Activated CD4-positive, alpha-beta T cell treated with anti-CD3 and anti-CD28 coated beads, Interleukin-2, amount 10 ng/mL, durations not matched to agents 7 days and 5 days (primary cell): Measurements from ENCODE around the gene HBEGF. TPM values are rescaled to one million over a fixed set of nuclear protein-coding genes. Genes with fewer than 3 reads are reported as not detected.
A peak's percentile ranks its signal among the peaks of the same experiment; 100 is the strongest.

Source experiments
- CTCF ChIA-PET: fragments of 350-600 bp; sonication (Branson Sonifier 250); formaldehyde crosslinking; loops from one replicate; lab custom pipeline; 2021; ENCODE audit warnings: antibody characterized with exemption; lab: Charles Lee
- POLR2A ChIA-PET: fragments of 350-600 bp; sonication (Branson Sonifier 250); formaldehyde crosslinking; loops from one replicate; lab custom pipeline; 2021; ENCODE audit warnings: antibody characterized with exemption; lab: Charles Lee
- DNase-seq: peaks from one replicate; pipeline ENCODE4 v3.0.0-alpha.2; 2020
- H3K27ac Mint-ChIP-seq: one replicate; pipeline ENCODE4 v1.8.0; 2021; ENCODE audit warnings: mild to moderate bottlenecking, moderate library complexity, mixed read lengths
- H3K27me3 Mint-ChIP-seq: one replicate; pipeline ENCODE4 v1.8.0; 2021; ENCODE audit warnings: mixed read lengths
- H3K36me3 Mint-ChIP-seq: one replicate; pipeline ENCODE4 v1.8.0; 2021; ENCODE audit warnings: low read depth, mixed read lengths
- H3K4me1 Mint-ChIP-seq: one replicate; pipeline ENCODE4 v1.8.0; 2021; ENCODE audit warnings: mixed read lengths
- H3K4me3 Mint-ChIP-seq: one replicate; pipeline ENCODE4 v1.8.0; 2021; ENCODE audit warnings: mild to moderate bottlenecking, moderate library complexity, mixed read lengths
- H3K9me3 Mint-ChIP-seq: one replicate; pipeline ENCODE4 v1.8.0; 2021; ENCODE audit warnings: mixed read lengths
- total RNA-seq, 2 experiments: library from RNA; stranded (reverse); gene quantifications; one replicate each; pipeline ENCODE4 v1.2.3, GENCODE V29; 2021

HBEGF gene, protein sequence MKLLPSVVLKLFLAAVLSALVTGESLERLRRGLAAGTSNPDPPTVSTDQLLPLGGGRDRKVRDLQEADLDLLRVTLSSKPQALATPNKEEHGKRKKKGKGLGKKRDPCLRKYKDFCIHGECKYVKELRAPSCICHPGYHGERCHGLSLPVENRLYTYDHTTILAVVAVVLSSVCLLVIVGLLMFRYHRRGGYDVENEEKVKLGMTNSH
- 10 to 100 TPM; 13.7 to 15.4 TPM for total RNA-seq

GRCh38 chr5:140346348-140347221, at the start of gene HBEGF:
TSS of gene HBEGF (minus strand) at chr5:140346603. CDS start at chr5:140346328, 275 bp downstream.
- H3K4me1 Mint-ChIP-seq, result peaks cover 68% of the 10 kb centered on the region
- POLR2A ChIA-PET, result interaction anchor here (0.6 to 1.1 kb wide), 3 partner anchors 90 to 166 kb away, joined by 3 to 6 read pairs (median 3); no protein-coding TSS in a partner anchor

DNA sequence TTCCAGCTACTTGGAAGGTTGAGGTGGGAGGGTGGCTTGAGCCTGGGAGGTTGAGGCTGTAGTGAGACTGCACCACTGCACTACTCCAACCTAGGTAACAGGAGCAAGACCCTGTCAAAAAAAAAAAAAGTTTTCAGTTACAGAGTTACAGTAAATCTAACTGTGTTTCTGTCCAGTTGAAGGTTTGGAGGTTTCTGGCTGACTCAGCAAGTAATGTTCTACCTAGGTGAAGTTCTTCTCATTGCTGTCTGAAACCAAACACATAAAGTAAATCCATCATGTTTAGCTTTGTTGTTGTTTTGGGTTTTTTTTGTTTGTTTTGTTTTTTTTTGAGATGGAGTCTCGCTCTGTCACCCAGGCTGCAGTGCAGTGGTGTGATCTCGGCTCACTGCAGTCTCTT, 47.3 kb upstream of the HBEGF start:
- Mint-ChIP-seq H3K27me3 (no peaks in the 10 kb centered on the region), H3K36me3 (no peaks in the 10 kb centered on the region), H3K27ac (no peak overlapping the region), H3K4me1 (peaks cover 1% of the 10 kb centered on the region), H3K4me3 (no peak overlapping the region), H3K9me3 (no peaks in the 10 kb centered on the region)
- DNase-seq, result no peak
- CTCF ChIA-PET, result interaction anchor here (0.7 to 1.6 kb wide), 5 partner anchors 7 to 158 kb away, joined by 3 to 4 read pairs (median 3); no protein-coding TSS in a partner anchor
- POLR2A ChIA-PET, result no interaction called here

More at GRCh38 chr5:140346348-140347221, at the start of gene HBEGF:
- peaks cover 4% of the 10 kb centered on the region for H3K27me3 Mint-ChIP-seq
- peak within 1 kb of the TSS; percentile 85 for H3K4me3 Mint-ChIP-seq
- peak; percentile 55 for DNase-seq
- no peaks in the 10 kb centered on the region for H3K9me3 Mint-ChIP-seq
- H3K36me3 Mint-ChIP-seq, result peaks cover 33% of the 10 kb centered on the region
- CTCF ChIA-PET, result interaction anchor here (0.7 to 9.1 kb wide), 16 partner anchors 9 to 350 kb away, joined by 3 to 88 read pairs (median 7); no protein-coding TSS in a partner anchor
- peak within 1 kb of the TSS; percentile 75 for H3K27ac Mint-ChIP-seq

DNA sequence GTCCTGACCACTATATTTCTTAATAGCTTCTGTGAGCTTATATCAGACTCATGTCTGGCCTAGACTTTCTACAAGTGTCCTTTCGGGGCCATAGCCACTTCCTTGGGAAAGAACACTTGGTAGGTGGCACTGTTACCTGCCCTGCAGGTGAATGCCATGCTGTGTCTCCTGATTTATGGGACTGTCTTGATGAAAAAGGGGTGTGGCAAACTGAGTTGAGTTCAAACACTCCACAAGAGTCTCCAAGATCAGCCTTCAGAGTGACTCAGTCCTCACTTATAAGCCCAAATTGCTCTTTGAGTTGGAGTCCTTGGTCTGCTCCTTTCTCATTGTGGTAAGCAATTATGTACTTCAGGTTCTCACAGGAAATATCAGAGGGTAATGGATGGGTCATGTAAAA, 45.3 kb upstream of the HBEGF start:
- no peaks in the 10 kb centered on the region for H3K27me3 Mint-ChIP-seq
- no peaks in the 10 kb centered on the region for H3K4me1 Mint-ChIP-seq
- H3K9me3 Mint-ChIP-seq, result no peaks in the 10 kb centered on the region
- ChIA-PET CTCF (no interaction called here), POLR2A (interaction anchor here (0.7 kb wide), 1 partner anchor 265 kb away, joined by 4 read pairs; no protein-coding TSS in a partner anchor)
- H3K36me3 Mint-ChIP-seq, result no peaks in the 10 kb centered on the region
- no peak for DNase-seq
- no peak overlapping the region for H3K27ac Mint-ChIP-seq
- H3K4me3 Mint-ChIP-seq, result no peak overlapping the region

DNA sequence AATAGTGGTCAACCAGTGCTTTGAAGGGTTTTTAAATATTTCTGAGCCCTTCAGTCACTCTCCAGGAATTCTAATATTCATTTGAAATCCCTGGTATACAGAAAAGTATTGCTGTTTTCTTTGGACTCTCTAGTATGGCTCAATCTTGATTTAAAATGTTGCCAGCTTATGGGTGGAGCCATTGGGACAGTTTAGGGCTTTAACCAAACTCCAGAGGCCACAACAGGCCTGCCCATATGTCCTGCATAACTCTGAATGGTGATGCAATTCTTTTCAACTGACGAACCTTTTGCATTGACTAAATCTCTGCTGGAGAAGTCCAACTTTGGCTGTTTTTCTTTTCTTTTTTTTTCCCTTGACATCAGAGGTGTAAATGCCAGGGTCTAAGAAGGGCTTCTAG, 44.9 kb upstream of the HBEGF start:
- POLR2A ChIA-PET, result no interaction called here

GRCh38 chr5:140388052-140388451, 41.6 kb upstream of the HBEGF start:
- Mint-ChIP-seq H3K27me3 (no peaks in the 10 kb centered on the region), H3K9me3 (no peaks in the 10 kb centered on the region), H3K4me1 (peaks cover 7% of the 10 kb centered on the region), H3K36me3 (no peaks in the 10 kb centered on the region), H3K4me3 (no peak overlapping the region), H3K27ac (no peak overlapping the region)
- ChIA-PET CTCF (interaction anchor here (0.8 to 1.7 kb wide), 4 partner anchors 13 to 338 kb away, joined by 3 to 5 read pairs (median 3); partner anchors contain the start of gene ANKHD1), POLR2A (no interaction called here)
- no peak for DNase-seq

More for the DNA sequence above, 44.9 kb upstream of the HBEGF start:
- H3K36me3 Mint-ChIP-seq, result no peaks in the 10 kb centered on the region
- no peaks in the 10 kb centered on the region for H3K9me3 Mint-ChIP-seq
- no peaks in the 10 kb centered on the region for H3K4me1 Mint-ChIP-seq
- H3K4me3 Mint-ChIP-seq, result no peak overlapping the region
- no peak for DNase-seq
- H3K27ac Mint-ChIP-seq, result no peak overlapping the region
- CTCF ChIA-PET, result no interaction called here
- no peaks in the 10 kb centered on the region for H3K27me3 Mint-ChIP-seq

DNA sequence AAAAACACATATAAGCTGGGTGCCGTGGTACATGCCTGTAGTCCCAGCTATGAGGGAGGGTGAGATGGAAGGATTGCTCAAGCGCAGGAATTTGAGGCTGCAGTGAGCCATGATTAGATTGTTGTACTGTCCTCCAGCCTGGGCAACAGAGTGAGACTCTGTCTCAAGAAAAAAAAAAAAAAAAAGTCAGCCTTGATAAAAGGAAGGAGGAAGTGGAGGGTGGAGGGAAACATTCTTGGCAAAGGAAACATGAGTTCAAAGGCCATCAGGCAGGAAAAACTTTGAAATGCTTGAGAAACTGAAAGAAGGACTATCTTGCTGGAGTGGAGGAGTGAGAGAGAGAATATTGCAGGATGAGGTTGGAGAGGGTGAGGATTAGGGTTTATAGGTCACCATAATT, 36.9 kb upstream of the HBEGF start:
- H3K4me1 Mint-ChIP-seq, result peaks cover 10% of the 10 kb centered on the region
- no peak overlapping the region for H3K27ac Mint-ChIP-seq
- H3K27me3 Mint-ChIP-seq, result no peaks in the 10 kb centered on the region
- ChIA-PET CTCF (interaction anchor here (2.4 kb wide), 1 partner anchor 11 kb away, joined by 10 read pairs; no protein-coding TSS in a partner anchor), POLR2A (no interaction called here)
- no peak for DNase-seq
- H3K36me3 Mint-ChIP-seq, result no peaks in the 10 kb centered on the region
- H3K9me3 Mint-ChIP-seq, result no peaks in the 10 kb centered on the region
- no peak overlapping the region for H3K4me3 Mint-ChIP-seq

DNA sequence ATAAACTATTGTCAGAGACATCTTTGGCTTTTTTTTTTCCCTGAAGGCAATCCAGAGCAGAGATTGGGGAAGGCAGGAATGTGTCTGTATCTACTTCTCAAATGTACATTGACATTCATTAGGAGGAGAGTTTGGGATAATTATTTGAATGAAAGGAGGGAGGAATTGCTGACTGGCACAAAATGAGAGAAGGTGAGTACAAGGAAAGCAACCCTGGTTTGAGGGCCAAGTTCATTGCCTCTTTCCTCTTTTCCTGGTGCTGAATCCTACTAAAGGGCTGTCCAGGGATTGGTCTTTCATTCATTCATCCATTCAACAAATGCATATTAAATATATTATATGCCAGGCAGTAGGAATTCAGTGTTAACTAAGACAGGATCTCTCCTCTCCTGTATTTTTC, 36.5 kb upstream of the HBEGF start:
- H3K27ac Mint-ChIP-seq, result peak overlapping the region; percentile 19
- no peaks in the 10 kb centered on the region for H3K9me3 Mint-ChIP-seq
- peaks cover 10% of the 10 kb centered on the region for H3K4me1 Mint-ChIP-seq
- ChIA-PET POLR2A (no interaction called here), CTCF (interaction anchor here (2.4 kb wide), 1 partner anchor 10 kb away, joined by 10 read pairs; no protein-coding TSS in a partner anchor)
- no peaks in the 10 kb centered on the region for H3K36me3 Mint-ChIP-seq
- no peak for DNase-seq
- no peaks in the 10 kb centered on the region for H3K27me3 Mint-ChIP-seq
- no peak overlapping the region for H3K4me3 Mint-ChIP-seq

GRCh38 chr5:140381972-140382371, 35.6 kb upstream of the HBEGF start:
- ChIA-PET POLR2A (interaction anchor here (0.7 kb wide), 1 partner anchor 167 kb away, joined by 3 read pairs; no protein-coding TSS in a partner anchor), CTCF (interaction anchor here (1.3 to 2.4 kb wide), 2 partner anchors 9 to 19 kb away, joined by 4 to 10 read pairs; partner anchors contain the start of gene ANKHD1)
- no peak for DNase-seq
- Mint-ChIP-seq H3K9me3 (no peaks in the 10 kb centered on the region), H3K27ac (no peak overlapping the region), H3K4me1 (peaks cover 10% of the 10 kb centered on the region), H3K36me3 (no peaks in the 10 kb centered on the region), H3K27me3 (no peaks in the 10 kb centered on the region), H3K4me3 (no peak overlapping the region)

- Mint-ChIP-seq H3K27me3 (no peaks in the 10 kb centered on the region), H3K27ac (no peak overlapping the region), H3K4me1 (peaks cover 10% of the 10 kb centered on the region), H3K4me3 (no peak overlapping the region), H3K36me3 (no peaks in the 10 kb centered on the region), H3K9me3 (no peaks in the 10 kb centered on the region)
- no peak for DNase-seq
- CTCF ChIA-PET, result interaction anchor here (0.7 to 2.4 kb wide), 4 partner anchors 9 to 142 kb away, joined by 3 to 10 read pairs (median 4); partner anchors contain the start of gene ANKHD1
- POLR2A ChIA-PET, result no interaction called here
Measured at GRCh38 chr5:140381351-140381750, 34.9 kb upstream of the HBEGF start.

- Mint-ChIP-seq H3K9me3 (no peaks in the 10 kb centered on the region), H3K4me1 (peaks cover 4% of the 10 kb centered on the region), H3K36me3 (no peaks in the 10 kb centered on the region), H3K27me3 (no peaks in the 10 kb centered on the region), H3K4me3 (no peak overlapping the region), H3K27ac (peak overlapping the region; percentile 33)
- peak; percentile 47 for DNase-seq
- CTCF ChIA-PET, result interaction anchor here (0.6 to 3.2 kb wide), 19 partner anchors 9 to 1127 kb away, joined by 3 to 18 read pairs (median 4); partner anchors contain the start of genes CD14, HBEGF and SLC4A9
- POLR2A ChIA-PET, result no interaction called here
Measured at GRCh38 chr5:140372971-140373487, 26.6 kb upstream of the HBEGF start.

- Mint-ChIP-seq H3K9me3 (no peaks in the 10 kb centered on the region), H3K4me1 (peaks cover 4% of the 10 kb centered on the region), H3K27me3 (no peaks in the 10 kb centered on the region), H3K36me3 (no peaks in the 10 kb centered on the region), H3K27ac (no peak overlapping the region), H3K4me3 (no peak overlapping the region)
- no peak for DNase-seq
- ChIA-PET POLR2A (no interaction called here), CTCF (interaction anchor here (1.1 to 3.2 kb wide), 10 partner anchors 8 to 351 kb away, joined by 3 to 18 read pairs (median 7); partner anchors contain the start of genes CD14, HBEGF and SLC4A9)
Measured at GRCh38 chr5:140371356-140372151, 25.2 kb upstream of the HBEGF start.
